WTC11 (cell line): Measurements from ENCODE around the gene ZIK1.

Experiments
- CBFB ChIP-seq: sonication (generic); formaldehyde crosslinking; IDR thresholded peaks from 2 replicates; pipeline ENCODE4 v1.8.1; 2022; ENCODE audit warnings: mild to moderate bottlenecking, low read depth, missing genetic modification reagents
- CREB1 ChIP-seq: sonication (generic); formaldehyde crosslinking; IDR thresholded peaks from 2 replicates; pipeline ENCODE4 v1.8.0; 2023; ENCODE audit warnings: mild to moderate bottlenecking, missing genetic modification reagents
- IRF2 ChIP-seq: sonication (generic); formaldehyde crosslinking; IDR thresholded peaks from 2 replicates; pipeline ENCODE4 v1.8.0; 2022; ENCODE audit warnings: low read depth, missing genetic modification reagents, borderline replicate concordance
- JUN ChIP-seq: sonication (generic); formaldehyde crosslinking; IDR thresholded peaks from 2 replicates; pipeline ENCODE4 v1.8.0; 2023; ENCODE audit warnings: mild to moderate bottlenecking, missing genetic modification reagents
- SMAD3 ChIP-seq: sonication (generic); formaldehyde crosslinking; IDR thresholded peaks from 2 replicates; pipeline ENCODE4 v1.8.0; 2022; ENCODE audit warnings: missing genetic modification reagents, mild to moderate bottlenecking, borderline replicate concordance
- ZNF317 ChIP-seq: sonication (generic); formaldehyde crosslinking; IDR thresholded peaks from 2 replicates; pipeline ENCODE4 v1.8.1; 2023; ENCODE audit warnings: low read depth, mild to moderate bottlenecking, moderate library complexity, missing genetic modification reagents, borderline replicate concordance
- TF ChIP-seq, protein P1 (sequence below): sonication (generic); formaldehyde crosslinking; conservative IDR thresholded peaks from 2 replicates; pipeline ENCODE4 v1.8.1; 2023; ENCODE audit warnings: mild to moderate bottlenecking, low read depth, missing genetic modification reagents, moderate library complexity
- TF ChIP-seq, protein P2 (sequence below): fragments of 200-600 bp; IDR thresholded peaks from 2 replicates; pipeline ENCODE4 v1.8.0; 2022; ENCODE audit warnings: antibody characterized with exemption
- TF ChIP-seq, protein P3 (sequence below): fragments of 250-450 bp; sonication (Bioruptor Pico); IDR thresholded peaks from 2 replicates; pipeline ENCODE4 v1.9.0; 2021; ENCODE audit warnings: mild to moderate bottlenecking

DNA sequence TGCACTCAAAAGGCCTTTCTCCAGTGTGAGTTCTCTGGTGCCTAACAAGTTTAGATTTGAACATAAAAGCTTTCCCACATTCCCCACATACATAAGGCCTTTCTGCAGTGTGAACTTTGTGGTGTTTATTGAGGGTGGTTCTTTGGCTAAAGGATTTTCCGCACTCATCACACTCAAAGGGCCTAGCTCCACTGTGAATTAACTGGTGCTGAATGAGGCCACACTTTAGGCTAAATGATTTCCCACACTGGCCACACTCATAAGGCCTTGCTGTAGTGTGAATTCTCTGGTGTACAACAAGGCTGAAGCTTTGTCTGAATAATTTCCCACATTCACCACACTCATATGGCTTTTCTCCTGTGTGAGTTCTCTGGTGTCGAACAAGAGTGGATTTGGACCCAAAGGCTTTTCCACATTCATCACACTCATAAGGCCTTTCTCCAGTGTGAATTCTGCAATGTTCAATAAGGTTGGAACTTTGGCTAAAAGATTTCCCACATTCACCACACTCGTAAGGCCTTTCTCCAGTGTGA is 11.5 kb upstream of the ZIK1 start:
- TF ChIP-seq CBFB (no peak), JUN (no peak), ZNF317 (CRISPR knock-in tag) (no peak), IRF2 (CRISPR knock-in tag) (no peak), CREB1 (no peak), SMAD3 (CRISPR knock-in tag) (no peak)
- TF ChIP-seq, protein P1, sequence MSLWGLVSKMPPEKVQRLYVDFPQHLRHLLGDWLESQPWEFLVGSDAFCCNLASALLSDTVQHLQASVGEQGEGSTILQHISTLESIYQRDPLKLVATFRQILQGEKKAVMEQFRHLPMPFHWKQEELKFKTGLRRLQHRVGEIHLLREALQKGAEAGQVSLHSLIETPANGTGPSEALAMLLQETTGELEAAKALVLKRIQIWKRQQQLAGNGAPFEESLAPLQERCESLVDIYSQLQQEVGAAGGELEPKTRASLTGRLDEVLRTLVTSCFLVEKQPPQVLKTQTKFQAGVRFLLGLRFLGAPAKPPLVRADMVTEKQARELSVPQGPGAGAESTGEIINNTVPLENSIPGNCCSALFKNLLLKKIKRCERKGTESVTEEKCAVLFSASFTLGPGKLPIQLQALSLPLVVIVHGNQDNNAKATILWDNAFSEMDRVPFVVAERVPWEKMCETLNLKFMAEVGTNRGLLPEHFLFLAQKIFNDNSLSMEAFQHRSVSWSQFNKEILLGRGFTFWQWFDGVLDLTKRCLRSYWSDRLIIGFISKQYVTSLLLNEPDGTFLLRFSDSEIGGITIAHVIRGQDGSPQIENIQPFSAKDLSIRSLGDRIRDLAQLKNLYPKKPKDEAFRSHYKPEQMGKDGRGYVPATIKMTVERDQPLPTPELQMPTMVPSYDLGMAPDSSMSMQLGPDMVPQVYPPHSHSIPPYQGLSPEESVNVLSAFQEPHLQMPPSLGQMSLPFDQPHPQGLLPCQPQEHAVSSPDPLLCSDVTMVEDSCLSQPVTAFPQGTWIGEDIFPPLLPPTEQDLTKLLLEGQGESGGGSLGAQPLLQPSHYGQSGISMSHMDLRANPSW (CRISPR knock-in tag) = no peak
- TF ChIP-seq, protein P2, sequence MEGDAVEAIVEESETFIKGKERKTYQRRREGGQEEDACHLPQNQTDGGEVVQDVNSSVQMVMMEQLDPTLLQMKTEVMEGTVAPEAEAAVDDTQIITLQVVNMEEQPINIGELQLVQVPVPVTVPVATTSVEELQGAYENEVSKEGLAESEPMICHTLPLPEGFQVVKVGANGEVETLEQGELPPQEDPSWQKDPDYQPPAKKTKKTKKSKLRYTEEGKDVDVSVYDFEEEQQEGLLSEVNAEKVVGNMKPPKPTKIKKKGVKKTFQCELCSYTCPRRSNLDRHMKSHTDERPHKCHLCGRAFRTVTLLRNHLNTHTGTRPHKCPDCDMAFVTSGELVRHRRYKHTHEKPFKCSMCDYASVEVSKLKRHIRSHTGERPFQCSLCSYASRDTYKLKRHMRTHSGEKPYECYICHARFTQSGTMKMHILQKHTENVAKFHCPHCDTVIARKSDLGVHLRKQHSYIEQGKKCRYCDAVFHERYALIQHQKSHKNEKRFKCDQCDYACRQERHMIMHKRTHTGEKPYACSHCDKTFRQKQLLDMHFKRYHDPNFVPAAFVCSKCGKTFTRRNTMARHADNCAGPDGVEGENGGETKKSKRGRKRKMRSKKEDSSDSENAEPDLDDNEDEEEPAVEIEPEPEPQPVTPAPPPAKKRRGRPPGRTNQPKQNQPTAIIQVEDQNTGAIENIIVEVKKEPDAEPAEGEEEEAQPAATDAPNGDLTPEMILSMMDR = no peak
- TF ChIP-seq, protein P3, sequence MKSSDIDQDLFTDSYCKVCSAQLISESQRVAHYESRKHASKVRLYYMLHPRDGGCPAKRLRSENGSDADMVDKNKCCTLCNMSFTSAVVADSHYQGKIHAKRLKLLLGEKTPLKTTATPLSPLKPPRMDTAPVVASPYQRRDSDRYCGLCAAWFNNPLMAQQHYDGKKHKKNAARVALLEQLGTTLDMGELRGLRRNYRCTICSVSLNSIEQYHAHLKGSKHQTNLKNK (CRISPR knock-in tag) = no peak
